Muscle of leg (tissue), 11 donors: ENCODE data around the gene BNC2. TPM values are rescaled to one million over a fixed set of nuclear protein-coding genes. Genes with fewer than 3 reads are reported as not detected.

Experiments used
- DNase-seq: peaks from one replicate; pipeline ENCODE4 v3.0.0; 2013
- H3K27ac ChIP-seq: one replicate; pipeline ENCODE4 v1.5.1; 2013; ENCODE audit warnings: mild to moderate bottlenecking, low read length, control low read depth
- H3K27me3 ChIP-seq: one replicate; pipeline ENCODE4 v1.6.1; 2013; ENCODE audit warnings: low read length; ENCODE audit not compliant: control insufficient read depth, insufficient read depth
- H3K36me3 ChIP-seq: one replicate; pipeline ENCODE4 v1.6.1; 2013; ENCODE audit warnings: low read length; ENCODE audit not compliant: control insufficient read depth, insufficient read depth
- H3K4me1 ChIP-seq: one replicate; pipeline ENCODE4 v1.6.1; 2013; ENCODE audit warnings: low read length; ENCODE audit not compliant: control insufficient read depth, insufficient read depth
- H3K4me3 ChIP-seq: one replicate; pipeline ENCODE4 v1.5.1; 2013; ENCODE audit warnings: low read length, control low read depth
- H3K9me3 ChIP-seq: replicated peaks from 2 replicates; pipeline ENCODE4 v1.6.1; 2013; ENCODE audit warnings: low read depth, low read length; ENCODE audit not compliant: control insufficient read depth
- WGBS: methylation state at CpG from one replicate; pipeline ENCODE4 v1.1.5; 2013; ENCODE audit warnings: missing lambda C conversion rate; ENCODE audit not compliant: insufficient coverage; 5-methylcytosine and 5-hydroxymethylcytosine counted together
- polyA plus RNA-seq, 8 donors: library from polyadenylated mRNA; unstranded; fragments of 120-200 nt; gene quantifications; one replicate each; pipeline versions ENCODE4 v1.2.1 to v1.2.3, GENCODE V29; 2013; ENCODE audit warnings: inconsistent platforms in 1 of 8, low replicate concordance in 1 of 8; ENCODE audit not compliant: insufficient read length in 8 of 8, insufficient read depth in 1 of 8
- total RNA-seq: library from RNA; stranded (reverse); fragments of 120-200 nt; gene quantifications from one replicate; pipeline ENCODE4 v1.2.4, GENCODE V29; 2013

BNC2 gene
- total and polyA plus RNA-seq, 9 donors = 4.7 to 24.0 (median 7.6) TPM

GRCh38 chr9:16422114-16422513 is 448.4 kb downstream of the BNC2 start:
- no peak overlapping the region for H3K4me3 ChIP-seq
- DNase-seq = no peak
- H3K9me3 ChIP-seq = no peaks in the 10 kb centered on the region
- H3K4me1 ChIP-seq = no peaks in the 10 kb centered on the region
- 84% methylated on average over 3 of the region's 5 CpGs for WGBS
- no peaks in the 10 kb centered on the region for H3K27me3 ChIP-seq
- H3K36me3 ChIP-seq = peaks cover 3% of the 10 kb centered on the region
- no peak overlapping the region for H3K27ac ChIP-seq

- H3K36me3 ChIP-seq = peaks cover 3% of the 10 kb centered on the region
- no peaks in the 10 kb centered on the region for H3K9me3 ChIP-seq
- WGBS = no CpG with 5 or more reads among the region's 7 CpGs
- H3K4me1 ChIP-seq = no peaks in the 10 kb centered on the region
- no peak overlapping the region for H3K27ac ChIP-seq
- no peaks in the 10 kb centered on the region for H3K27me3 ChIP-seq
- H3K4me3 ChIP-seq = no peak overlapping the region
- peak; percentile 40 for DNase-seq
Observed at GRCh38 chr9:16421532-16421931, 448.9 kb downstream of the BNC2 start.

GRCh38 chr9:16419124-16419523 is 451.3 kb downstream of the BNC2 start:
- H3K27ac ChIP-seq = no peak overlapping the region
- whole genome bisulfite sequencing = 93% methylated on average over 12 of the region's 12 CpGs
- no peaks in the 10 kb centered on the region for H3K4me1 ChIP-seq

GRCh38 chr9:16418721-16419120 is 451.7 kb downstream of the BNC2 start:
- DNase-seq = no peak
- Histone ChIP-seq H3K9me3 (no peaks in the 10 kb centered on the region), H3K36me3 (peaks cover 3% of the 10 kb centered on the region), H3K27ac (no peak overlapping the region), H3K4me3 (no peak overlapping the region), H3K4me1 (no peaks in the 10 kb centered on the region), H3K27me3 (no peaks in the 10 kb centered on the region)
- 92% methylated on average over 2 of the region's 6 CpGs for WGBS

More at GRCh38 chr9:16419124-16419523, 451.3 kb downstream of the BNC2 start:
- peaks cover 3% of the 10 kb centered on the region for H3K36me3 ChIP-seq
- no peaks in the 10 kb centered on the region for H3K27me3 ChIP-seq
- no peak for DNase-seq
- H3K4me3 ChIP-seq = no peak overlapping the region
- no peaks in the 10 kb centered on the region for H3K9me3 ChIP-seq

GRCh38 chr9:16417749-16418148 is 452.7 kb downstream of the BNC2 start:
- H3K27ac ChIP-seq = peak overlapping the region; percentile 73
- no peaks in the 10 kb centered on the region for H3K9me3 ChIP-seq
- DNase-seq = no peak
- no peak overlapping the region for H3K4me3 ChIP-seq
- H3K36me3 ChIP-seq = peaks cover 3% of the 10 kb centered on the region
- no CpG with 5 or more reads among the region's 3 CpGs for WGBS
- no peaks in the 10 kb centered on the region for H3K4me1 ChIP-seq
- no peaks in the 10 kb centered on the region for H3K27me3 ChIP-seq

GRCh38 chr9:16417161-16417560 is 453.3 kb downstream of the BNC2 start:
- WGBS = no CpG with 5 or more reads among the region's 3 CpGs
- H3K4me3 ChIP-seq = no peak overlapping the region

GRCh38 chr9:16414451-16414850 is 456.0 kb downstream of the BNC2 start:
- no peak overlapping the region for H3K27ac ChIP-seq
- no peaks in the 10 kb centered on the region for H3K9me3 ChIP-seq
- H3K36me3 ChIP-seq = peaks cover 3% of the 10 kb centered on the region
- DNase-seq = no peak
- no CpG with 5 or more reads among the region's 3 CpGs for WGBS
- H3K27me3 ChIP-seq = no peaks in the 10 kb centered on the region
- no peak overlapping the region for H3K4me3 ChIP-seq
- no peaks in the 10 kb centered on the region for H3K4me1 ChIP-seq

More at GRCh38 chr9:16417161-16417560, 453.3 kb downstream of the BNC2 start:
- Histone ChIP-seq H3K4me1 (no peaks in the 10 kb centered on the region), H3K27me3 (no peaks in the 10 kb centered on the region), H3K27ac (peak overlapping the region; percentile 73), H3K9me3 (no peaks in the 10 kb centered on the region), H3K36me3 (peaks cover 3% of the 10 kb centered on the region)
- DNase-seq = peak; percentile 74

- 75% methylated on average over 5 of the region's 9 CpGs for WGBS
- no peaks in the 10 kb centered on the region for H3K27me3 ChIP-seq
- H3K4me3 ChIP-seq = no peak overlapping the region
- peak; percentile 29 for DNase-seq
- no peaks in the 10 kb centered on the region for H3K36me3 ChIP-seq
- no peaks in the 10 kb centered on the region for H3K9me3 ChIP-seq
- no peaks in the 10 kb centered on the region for H3K4me1 ChIP-seq
- H3K27ac ChIP-seq = no peak overlapping the region
Observed at GRCh38 chr9:16413509-16414016, 456.9 kb downstream of the BNC2 start.

- 28% methylated on average over 2 of the region's 4 CpGs for WGBS
- DNase-seq = no peak
- Histone ChIP-seq H3K27ac (no peak overlapping the region), H3K36me3 (no peaks in the 10 kb centered on the region), H3K27me3 (no peaks in the 10 kb centered on the region), H3K9me3 (no peaks in the 10 kb centered on the region), H3K4me3 (no peak overlapping the region), H3K4me1 (no peaks in the 10 kb centered on the region)
Observed at GRCh38 chr9:16412740-16413139, 457.7 kb downstream of the BNC2 start.

GRCh38 chr9:16411311-16411710 is 459.2 kb downstream of the BNC2 start:
- no peak for DNase-seq
- Histone ChIP-seq H3K27ac (no peak overlapping the region), H3K4me3 (no peak overlapping the region), H3K36me3 (no peaks in the 10 kb centered on the region), H3K4me1 (no peaks in the 10 kb centered on the region), H3K27me3 (no peaks in the 10 kb centered on the region), H3K9me3 (no peaks in the 10 kb centered on the region)
- no CpG with 5 or more reads among the region's 4 CpGs for WGBS
